HG03469 (cell line): ENCODE results near the gene METTL2B.
"Not testable (repeated sequence)": the region's sequence is repeated elsewhere in the genome, so short reads cannot be mapped to it uniquely, and the experiment has no call there.

Source experiments
- ATAC-seq: cut with Tn5 transposase; IDR thresholded peaks from one replicate; pipeline ENCODE4 v1.9.1; 2021; ENCODE audit warnings: mild to moderate bottlenecking, moderate library complexity, moderate number of reproducible peaks; ENCODE audit not compliant: unreplicated experiment

METTL2B gene

DNA sequence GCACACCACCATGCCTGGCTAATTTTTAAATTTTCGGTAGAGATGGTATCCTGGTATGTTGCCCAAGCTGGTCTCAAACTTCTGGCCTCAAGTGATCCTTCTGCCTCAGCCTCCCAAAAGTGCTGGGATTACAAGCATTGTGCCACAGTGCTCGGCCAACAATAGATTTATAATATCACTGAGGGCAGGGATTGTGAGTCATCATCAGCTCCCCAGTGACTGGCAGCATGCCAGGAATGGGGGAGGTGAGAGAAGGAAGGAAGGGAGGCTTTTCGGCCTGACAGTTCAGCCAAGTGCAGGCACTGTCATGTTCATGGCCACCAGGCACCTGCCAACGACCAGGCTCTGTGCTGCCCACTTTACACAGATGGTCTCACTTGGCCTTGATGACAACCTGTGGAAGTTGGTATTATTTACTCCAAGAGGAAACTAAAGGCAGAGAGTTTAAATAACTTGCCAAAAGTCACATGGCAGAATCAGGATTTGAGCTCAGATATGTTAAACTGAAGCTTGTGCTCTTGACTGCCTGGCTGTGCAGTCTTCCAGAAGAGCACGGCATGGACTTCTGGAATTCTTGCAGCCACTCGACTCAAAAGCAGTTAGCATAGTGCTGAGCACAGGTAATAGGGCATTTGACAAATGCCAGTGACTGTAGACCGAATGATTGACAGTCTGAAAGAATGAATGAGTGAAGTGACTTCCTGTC is 46.8 kb downstream of the METTL2B start:
- ATAC-seq, result not testable (repeated sequence)

DNA sequence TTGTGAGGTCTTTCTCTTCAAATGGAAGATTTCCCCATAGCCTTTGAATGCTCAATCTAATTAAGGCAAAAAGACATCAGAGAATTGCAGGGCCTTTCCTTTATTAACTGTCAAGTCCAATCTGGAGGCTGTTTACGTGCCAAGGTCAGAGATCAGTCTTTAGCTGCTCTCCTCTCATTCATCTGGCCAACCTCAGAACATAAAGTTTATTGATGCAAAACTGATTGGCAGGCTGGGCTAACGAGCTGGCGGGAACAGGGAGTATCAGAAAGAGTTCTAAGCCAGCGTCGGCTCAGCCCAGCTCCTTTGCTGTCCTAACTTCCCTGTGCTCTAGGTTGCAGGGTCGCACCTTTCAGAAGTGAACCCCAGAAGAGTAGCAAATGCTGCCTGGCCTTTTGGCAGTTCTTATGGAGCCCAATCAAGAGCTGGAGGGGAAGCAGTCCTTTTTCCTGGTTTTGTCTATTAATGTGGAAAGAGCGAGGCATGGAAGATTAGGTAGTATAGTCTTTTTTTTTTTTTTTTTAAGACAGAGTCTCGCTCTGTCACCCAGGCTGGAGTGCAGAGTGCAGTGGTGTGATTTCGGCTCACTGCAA is 47.5 kb downstream of the METTL2B start:
- not testable (repeated sequence) for ATAC-seq

DNA sequence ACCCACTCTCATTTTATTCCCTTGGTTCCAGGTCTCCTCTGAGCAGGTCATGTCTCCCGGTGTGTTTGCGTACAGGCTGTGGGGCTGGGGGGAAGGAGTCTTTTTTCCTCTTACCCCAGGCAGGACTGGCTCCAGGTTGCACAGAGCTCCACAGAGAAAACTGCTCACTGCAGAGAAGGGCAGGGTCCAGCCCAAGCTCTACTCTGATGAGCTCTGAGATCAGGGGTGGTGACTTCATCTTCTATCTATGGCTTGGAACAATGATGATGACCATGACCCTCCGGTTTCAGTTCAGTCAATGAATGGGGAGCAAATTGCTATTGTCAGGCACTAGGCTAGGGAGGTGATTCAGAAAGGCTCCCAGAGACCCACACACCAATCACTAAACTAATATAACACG is 49.0 kb downstream of the METTL2B start:
- not testable (repeated sequence) for ATAC-seq

DNA sequence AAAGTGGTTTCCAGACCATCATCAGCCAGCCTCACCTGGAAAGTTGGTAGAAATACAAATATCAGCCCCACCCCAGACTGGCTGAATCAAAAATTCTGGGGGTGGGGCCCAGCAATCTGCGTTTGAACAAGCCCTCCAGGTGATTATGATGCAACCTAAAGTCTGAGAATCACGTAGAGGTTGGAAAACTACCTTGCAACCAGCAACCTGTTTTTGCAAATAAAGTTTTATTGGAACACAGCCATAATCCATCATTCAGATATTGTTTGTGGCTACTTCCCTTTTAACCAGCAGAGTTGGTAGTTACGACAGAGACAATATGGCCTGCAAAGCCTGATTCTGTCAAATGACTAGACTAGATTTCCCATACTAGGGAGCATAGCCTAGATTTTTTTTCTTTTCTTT is 49.5 kb downstream of the METTL2B start:
- ATAC-seq, result not testable (repeated sequence)

DNA sequence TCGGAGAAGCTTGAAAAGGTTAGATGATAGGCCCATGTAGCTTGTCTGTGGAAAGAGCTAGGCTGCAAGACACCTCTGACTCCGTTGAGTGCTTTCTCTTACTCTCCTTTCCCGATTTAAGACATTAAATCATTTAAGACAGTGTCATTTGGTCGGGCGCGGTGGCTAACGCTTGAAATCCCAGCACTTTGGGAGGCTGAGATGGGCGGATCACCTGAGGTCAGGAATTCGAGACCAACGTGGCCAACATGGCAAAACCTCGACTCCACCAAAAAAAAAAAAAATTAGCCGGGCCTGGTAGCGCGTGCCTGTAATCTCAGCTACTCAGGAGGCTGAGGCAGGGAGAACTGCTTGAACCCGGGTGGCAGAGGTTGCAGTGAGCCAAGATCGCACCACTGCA is 52.6 kb downstream of the METTL2B start:
- ATAC-seq, result not testable (repeated sequence)

DNA sequence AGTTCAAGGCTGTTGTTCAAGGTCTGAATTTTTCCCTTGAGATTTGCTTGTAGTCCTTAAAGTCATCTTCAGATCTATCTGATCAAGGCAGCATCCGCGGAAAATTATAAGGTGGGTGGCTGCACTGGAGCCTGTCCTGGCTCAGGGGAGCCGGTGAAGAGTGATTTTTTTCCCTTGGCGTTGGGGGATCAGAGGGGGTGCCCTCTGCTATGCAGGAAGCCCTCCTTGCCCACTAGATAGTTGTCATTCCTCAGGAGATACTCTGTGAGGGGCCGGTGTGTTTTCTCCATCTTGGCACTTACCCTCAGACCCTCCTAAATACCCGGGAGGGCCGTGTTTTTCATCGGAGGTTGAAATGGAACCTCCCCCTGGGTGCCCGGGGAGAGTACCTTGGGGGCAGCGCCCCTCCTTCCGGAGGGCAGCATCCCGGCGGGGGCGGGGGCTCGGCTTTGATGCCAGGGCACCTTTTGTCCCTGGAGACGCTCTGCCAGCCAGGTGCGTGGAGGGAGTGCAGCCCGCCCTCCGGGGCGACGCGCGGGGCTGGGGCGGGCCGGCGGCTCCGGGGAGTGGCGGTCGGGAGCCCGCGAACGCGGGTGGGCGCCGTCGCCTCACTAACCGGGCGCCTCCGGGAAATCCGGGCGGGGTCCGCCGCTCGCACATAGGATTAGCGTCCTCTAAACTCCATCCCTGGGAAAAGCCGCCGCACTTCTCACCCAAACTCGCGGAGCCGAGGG is 53.7 kb downstream of the METTL2B start:
- not testable (repeated sequence) for ATAC-seq

DNA sequence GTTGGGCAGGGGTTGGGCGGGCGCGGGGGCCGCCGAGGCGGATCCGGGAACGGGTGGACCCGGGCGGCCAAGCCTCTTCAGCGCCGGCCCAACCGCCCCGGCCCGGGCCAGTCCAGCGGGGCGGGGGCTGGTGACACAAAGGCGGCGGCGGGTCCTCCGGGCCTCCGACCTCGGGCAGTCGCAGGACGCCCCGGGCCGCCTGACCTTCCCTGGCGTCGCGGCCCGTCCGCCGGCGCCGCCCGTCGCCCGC is 54.2 kb downstream of the METTL2B start:
- ATAC-seq, result no peak

DNA sequence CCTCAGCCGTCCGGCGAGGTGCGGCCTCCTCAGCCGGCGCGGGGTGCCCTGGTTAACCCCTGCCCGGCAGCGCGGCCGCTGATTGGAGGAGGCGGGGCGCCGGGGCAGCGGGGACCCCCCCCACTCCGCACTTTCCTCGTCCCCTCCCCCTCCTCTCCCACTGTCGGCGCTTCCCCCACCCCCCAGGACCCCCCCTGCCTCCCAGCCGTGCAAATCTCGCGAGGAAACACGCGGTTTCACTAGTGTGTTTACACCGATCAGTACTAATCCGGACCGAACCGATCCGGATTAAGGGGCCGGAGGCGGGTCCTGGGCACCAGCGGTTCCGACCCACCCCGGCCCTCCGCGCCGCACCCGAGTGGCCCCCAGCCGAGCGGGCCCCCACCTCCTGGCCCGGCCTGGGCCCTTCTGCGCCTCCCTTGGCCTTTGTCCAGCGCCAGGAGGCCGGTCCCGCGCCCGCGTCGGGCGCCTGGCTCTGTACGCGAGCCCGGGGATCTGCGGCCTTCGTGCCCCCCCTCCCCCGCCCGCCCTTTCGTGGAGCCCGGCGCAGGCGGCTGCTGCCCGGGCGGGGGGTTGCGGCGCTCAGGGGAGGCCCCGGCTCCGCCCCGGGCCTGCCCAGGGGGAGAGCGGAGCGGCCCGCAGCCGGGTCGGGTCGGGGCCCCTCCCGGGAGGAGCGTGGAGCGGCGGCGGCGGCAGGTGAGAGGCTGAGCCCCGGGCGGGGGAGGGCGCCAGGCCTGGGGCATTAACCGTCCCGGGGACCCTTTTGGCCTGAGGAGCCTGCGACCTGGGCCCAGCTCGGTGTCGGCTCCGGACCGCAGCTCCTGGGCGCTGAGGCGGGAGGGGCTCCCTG is 54.8 kb downstream of the METTL2B start:
- not testable (repeated sequence) for ATAC-seq

DNA sequence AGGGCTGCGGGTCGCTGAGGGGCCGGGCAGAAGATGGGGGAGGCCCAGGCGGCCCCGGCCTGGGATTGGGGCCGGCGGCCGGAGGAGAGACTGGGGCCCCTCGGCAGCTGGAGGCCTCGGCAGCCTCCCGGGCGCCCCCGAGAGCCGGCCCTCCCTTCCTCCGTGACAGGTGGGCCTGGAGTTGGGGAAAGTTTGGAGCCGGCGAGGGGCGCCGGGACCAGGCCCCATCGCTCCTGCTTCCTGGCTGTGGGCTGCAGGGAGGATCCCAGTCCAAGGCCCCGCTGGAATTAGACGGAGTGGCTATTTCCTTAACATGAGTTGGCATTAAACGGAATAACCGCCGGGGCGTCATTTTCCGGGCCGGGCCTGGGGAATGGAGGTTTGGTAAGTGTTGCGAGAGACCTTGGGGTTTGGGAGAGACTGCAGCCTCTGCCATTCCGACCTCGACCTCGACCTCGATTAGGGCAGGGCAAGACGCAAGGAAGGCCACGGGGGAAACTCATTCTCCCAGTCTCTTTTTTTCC is 55.5 kb downstream of the METTL2B start:
- not testable (repeated sequence) for ATAC-seq

DNA sequence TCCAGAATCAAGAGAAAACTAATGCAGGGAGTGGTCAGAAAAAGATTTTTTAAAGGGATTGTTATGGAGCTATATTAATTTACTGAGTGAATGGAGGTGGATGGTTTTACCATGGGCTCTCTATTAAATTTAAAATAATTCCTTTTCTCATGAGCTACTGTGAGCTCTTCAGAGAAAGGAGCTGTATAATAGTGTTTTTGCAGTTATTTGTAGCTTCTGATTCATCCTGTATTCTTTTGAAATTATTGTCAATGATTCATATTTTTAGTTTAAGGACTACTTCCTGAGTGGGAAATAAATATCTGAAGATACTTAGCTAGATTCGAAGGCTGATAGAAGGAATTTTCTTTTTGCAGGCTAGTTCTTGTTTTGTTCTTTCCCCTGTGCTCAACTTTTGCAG is 56.4 kb downstream of the METTL2B start:
- ATAC-seq, result not testable (repeated sequence)

DNA sequence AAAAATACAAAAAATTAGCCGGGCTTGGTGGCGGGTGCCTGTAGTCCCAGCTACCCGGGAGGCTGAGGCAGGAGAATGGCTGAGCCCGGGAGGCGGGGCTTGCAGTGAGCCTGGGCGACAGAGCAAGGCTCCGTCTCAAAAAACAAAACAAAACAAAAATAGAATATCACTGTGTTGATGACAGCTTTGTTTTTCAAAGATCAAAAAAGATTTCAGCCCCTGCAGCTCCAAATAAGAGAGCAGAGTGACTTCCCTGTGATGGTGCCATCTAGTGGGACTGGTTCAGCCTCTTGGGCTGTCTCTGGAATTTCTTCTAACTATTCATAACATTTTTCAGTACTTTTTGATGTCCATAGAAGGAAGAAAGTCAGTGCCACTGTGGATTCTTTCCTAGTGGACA is 60.9 kb downstream of the METTL2B start:
- ATAC-seq, result not testable (repeated sequence)

DNA sequence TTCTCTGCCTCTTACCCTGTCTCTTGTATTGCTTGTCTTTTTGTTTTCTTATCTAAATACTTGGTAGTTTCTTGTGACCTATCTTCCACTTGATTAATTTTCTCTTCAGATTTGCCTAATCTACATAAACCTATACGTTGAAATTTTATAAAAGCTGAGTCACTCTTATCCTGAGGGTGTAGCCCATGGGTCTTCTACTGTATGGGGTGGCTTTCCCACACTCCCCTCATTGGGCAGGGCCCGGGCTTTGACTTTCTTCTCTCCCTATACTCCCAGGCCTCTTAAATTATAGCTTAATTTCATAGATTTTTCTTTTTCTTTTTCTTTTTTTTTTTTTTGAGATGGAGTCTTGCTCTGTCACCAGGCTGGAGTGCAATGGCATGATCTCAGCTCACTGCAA is 66.0 kb downstream of the METTL2B start:
- not testable (repeated sequence) for ATAC-seq

DNA sequence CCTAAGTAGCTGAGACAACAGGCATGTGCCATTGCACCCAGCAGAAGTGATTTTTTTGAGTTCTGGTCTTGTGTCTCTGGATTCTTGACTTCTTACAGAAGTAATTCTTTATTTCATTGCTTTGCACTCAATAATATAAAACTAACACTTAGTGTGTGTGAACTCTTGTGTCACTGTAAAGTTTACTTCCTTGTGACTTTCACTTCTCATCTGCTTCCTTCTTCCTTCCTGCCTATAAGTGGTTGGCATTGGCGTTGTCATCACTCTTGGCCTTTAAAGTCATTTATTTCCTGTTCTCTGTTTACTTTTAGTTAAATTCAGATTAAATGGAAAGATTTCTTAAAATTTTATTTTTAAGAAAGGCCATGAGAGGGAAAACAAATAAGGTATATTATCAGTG is 66.8 kb downstream of the METTL2B start:
- ATAC-seq, result not testable (repeated sequence)

DNA sequence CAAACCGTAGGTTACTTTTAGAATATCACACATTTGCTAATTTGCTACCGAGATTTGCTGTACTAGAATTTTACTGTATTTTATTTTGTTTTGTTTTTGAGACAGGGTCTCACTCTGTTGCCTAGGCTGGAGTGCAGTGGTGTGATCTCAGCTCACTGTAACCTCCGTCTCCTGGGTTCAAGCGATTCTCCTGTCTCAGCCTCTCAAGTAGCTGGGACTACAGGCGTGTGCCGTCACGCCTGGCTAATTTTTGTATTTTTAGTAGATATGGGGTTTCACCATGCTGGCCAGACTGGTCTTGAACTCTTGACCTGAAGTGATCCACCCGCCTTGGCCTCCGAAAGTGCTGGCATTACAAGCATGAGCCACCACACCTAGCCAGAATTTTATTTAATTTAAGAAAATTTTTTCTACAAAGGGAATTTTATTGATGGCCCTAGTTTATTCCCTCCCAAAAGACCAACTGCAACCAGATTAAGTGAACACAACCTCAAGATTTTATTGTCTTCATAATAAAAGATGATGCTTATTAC is 69.8 kb downstream of the METTL2B start:
- ATAC-seq, result not testable (repeated sequence)

DNA sequence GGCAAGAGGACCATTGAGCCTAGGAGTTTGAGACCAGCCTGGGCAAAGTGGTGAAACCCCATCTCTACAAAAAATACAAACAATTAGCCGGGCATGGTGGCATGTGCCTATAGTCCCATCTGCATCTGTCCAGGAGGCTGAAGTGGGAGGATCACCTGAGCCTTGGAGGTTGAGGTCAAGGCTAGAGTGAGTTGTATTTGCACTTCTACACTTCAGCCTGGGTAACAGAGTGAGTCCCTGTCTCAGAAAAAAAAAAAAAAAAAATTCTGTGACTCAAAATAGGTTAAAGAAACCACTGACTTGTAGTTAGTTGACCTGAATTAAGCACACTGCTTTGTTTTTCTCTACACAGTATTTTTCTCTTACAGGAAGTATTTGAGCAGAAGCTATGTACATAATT is 74.4 kb downstream of the METTL2B start:
- ATAC-seq, result no peak

DNA sequence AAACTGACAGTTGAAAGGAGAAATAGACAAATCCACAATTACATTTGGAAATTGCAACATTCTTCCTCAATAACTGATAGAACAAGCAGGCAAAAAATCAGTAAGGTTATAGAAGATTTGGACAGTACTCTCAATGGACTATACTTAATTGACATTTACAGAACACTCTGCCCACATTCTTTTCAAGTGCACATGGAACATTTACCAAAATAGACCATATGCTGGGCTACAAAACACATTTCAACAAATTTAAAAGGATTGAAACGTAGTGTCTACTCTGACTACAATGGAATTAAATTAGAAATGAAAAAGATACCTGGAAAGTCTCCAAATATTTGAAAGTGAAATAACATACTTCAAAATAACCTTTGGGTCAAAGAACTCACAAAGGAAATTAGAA is 77.8 kb downstream of the METTL2B start:
- not testable (repeated sequence) for ATAC-seq
